B cell (primary cell): Measurements from ENCODE around the gene HTR6.
"Not testable (repeated sequence)": the region's sequence is repeated elsewhere in the genome, so short reads cannot be mapped to it uniquely, and the experiment has no call there.

Experiments used
- CTCF ChIP-seq: fragments of 200-600 bp; IDR thresholded peaks from one replicate; pipeline ENCODE4 v1.8.0; 2022; ENCODE audit warnings: antibody characterized with exemption, mild to moderate bottlenecking
- EZH2 ChIP-seq: IDR thresholded peaks from 2 replicates; pipeline ENCODE4 v1.6.1; 2012; ENCODE audit warnings: borderline replicate concordance, low read depth, mild to moderate bottlenecking, moderate library complexity, low read length; ENCODE audit not compliant: insufficient read depth, poor library complexity, severe bottlenecking

DNA sequence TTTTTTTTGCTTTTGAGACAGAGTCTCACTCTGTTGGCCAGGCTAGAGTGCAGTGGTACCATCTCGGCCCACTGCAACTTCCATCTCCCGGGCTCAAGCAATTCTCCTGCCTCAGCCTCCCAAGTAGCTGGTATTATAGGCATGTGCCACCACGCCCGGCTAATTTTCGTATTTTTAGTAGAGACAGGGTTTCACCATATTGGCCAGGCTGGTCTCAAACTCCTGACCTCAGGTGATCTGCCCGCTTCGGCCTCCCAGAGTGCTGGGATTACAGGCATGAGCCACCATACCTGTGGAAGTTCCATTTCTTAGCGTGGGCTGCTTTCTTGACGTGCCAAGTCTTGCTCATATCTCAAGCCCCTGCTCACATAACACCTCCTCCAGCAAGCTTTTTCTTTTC, 29.6 kb upstream of the HTR6 start:
- TF ChIP-seq CTCF, EZH2: not testable (repeated sequence)
